Parietal lobe (tissue), 1 donor: Measurements from ENCODE around the gene SERPINB10. TPM values are rescaled to one million over a fixed set of nuclear protein-coding genes. Genes with fewer than 3 reads are reported as not detected.

Experiments used
- total RNA-seq: library from RNA; depleted of rRNA; stranded (reverse); fragments of >200 nt; gene quantifications from one replicate; pipeline ENCODE4 v1.2.3, GENCODE V29; 2014

The SERPINB10 gene, protein sequence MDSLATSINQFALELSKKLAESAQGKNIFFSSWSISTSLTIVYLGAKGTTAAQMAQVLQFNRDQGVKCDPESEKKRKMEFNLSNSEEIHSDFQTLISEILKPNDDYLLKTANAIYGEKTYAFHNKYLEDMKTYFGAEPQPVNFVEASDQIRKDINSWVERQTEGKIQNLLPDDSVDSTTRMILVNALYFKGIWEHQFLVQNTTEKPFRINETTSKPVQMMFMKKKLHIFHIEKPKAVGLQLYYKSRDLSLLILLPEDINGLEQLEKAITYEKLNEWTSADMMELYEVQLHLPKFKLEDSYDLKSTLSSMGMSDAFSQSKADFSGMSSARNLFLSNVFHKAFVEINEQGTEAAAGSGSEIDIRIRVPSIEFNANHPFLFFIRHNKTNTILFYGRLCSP
- not detected for total RNA-seq

DNA sequence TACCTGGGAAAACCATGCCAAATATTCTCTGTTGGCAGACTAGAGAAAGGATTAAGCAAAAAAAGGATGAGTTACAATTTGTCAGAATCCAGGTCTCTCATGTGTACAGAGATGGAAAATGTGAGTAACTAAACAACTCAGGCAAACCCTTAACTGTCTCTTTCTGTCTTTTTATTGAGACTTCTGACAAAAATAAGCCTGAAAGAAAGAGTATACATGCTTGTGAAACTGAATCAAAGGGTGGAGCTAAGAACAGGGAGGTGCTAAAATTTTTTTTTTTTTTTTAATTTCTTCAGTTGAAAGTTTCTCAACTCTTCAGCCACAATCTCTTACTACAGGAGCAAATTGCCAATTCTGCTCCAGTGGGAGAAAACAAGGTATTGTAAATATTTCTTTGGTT is at the start of gene SERPINB10:
Gene SERPINB10, plus strand, starts transcription at position 295 of the 400 bp plus-strand sequence. CDS start 7,553 bp downstream, outside the sequence.

DNA sequence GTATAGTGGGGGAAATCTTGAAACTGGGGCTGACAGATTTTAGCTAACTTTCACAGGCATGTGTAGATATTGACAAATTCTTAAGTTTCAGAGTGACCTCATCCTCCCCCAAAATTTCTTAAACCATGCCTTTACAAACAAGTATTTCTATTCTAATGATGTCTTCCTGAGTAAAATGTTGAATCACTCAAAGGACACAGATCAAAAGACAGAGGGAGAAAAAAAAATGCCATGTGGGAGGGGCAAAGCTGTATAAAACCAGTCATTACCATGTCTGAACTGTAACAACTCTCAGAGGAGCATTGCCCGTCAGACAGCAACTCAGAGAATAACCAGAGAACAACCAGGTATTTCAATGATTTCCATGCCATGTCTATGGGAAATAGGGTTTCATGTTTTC is 20.3 kb upstream of the SERPINB10 start, which contains the start of gene SERPINB2:
Gene SERPINB2, plus strand, starts transcription at position 282 of the 400 bp plus-strand sequence. CDS start 3,740 bp downstream, outside the sequence.

DNA sequence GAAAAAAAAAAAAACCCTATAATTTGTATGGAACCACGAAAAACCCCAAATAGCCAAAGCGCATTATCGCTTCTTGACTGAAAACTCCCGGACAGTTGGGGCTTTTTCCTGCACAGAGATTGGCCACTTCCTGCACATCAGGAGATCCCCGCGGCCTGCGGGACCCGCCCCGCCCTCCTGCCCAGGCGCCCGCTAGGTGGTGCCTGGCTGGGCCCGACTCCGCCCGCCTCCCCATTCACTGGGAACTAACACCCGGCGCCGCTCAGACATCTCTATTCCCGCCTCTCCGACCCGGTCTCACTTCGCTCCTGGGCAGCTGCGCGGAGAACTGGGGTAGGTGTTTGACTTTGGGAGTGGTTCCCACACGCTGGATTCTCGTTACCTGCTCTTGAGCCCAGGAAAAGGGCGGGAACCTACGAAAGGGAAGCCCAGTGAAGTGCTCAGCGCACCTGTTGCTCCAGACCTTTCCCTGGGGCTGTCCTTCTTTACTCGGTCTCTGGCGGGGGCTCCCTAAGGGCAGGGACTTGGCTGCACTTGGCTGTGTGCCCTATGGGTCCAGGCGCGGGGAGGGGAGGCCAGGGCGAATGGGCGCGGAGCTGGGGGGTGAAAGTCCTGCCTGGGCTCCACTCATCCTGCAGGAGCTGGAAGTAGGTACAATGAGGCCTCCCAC is 41.4 kb downstream of the SERPINB10 start, which contains the start of gene HMSD:
Gene HMSD, plus strand, starts transcription at position 234 of the 670 bp plus-strand sequence. CDS start 4,155 bp downstream, outside the sequence.

DNA sequence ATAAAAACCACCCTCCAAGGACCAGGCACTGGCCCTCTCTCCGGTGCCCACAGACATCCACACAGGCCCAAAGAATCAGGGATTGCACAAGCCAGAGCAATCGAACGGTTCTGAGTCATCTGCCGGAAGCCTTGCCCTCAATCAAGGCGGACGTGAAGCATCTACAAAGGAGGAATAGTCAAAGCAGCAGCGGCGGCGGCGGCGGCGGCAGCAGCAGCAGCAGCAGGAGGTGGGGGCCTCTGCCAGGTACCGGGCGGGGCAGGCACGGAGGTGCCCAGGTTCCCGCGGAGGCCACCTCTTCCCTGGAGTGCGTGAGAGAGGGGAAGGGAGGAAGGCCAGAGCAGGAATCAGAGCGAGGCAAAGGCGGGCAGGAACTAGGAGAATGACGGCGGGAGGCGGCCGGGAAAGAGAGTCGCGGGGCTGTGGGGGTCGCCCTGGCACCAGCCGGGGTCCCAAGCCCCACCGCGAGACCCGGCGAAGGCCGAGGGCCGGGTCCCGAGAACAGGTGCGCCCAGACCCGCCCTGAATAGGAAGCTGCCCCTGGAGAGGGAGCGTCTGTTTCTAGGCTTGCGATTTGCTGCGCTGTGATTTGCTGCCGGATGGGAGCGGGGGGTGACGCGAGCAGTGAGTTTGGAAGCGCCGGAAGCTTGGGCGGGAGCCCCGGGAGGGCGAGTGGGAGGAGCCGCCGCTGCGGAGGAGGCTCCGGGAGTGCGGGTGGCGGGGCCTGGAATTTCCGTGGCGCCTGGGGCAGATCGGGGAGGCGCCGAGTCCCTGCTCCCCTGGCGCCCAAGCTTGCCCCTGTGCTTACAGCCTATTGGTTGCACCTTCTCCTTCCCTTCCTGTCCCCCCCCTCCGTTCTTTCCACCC is 62.4 kb downstream of the SERPINB10 start, which contains the start of gene SERPINB8:
Gene SERPINB8, plus strand, starts transcription at position 140 of the 867 bp plus-strand sequence. CDS start 8,228 bp downstream, outside the sequence.

Other genes starting within 250 kb of the SERPINB10 start
- not detected for gene SERPINB3, start 246.1 kb upstream of the SERPINB10 start, total RNA-seq
- not detected for gene SERPINB11, start 205.0 kb upstream of the SERPINB10 start, total RNA-seq
- not detected for gene SERPINB7, start 132.5 kb upstream of the SERPINB10 start, total RNA-seq
- gene SERPINB2, start 20.3 kb upstream of the SERPINB10 start, total RNA-seq, result not detected
- 3.4 TPM for gene HMSD, start 41.3 kb downstream of the SERPINB10 start, total RNA-seq
- gene SERPINB8, start 62.1 kb downstream of the SERPINB10 start, total RNA-seq, result 1.3 TPM
- gene LINC00305, start 241.1 kb downstream of the SERPINB10 start, total RNA-seq, result not detected